ENCODE measurements around the gene SGCB. TPM values are rescaled to one million over a fixed set of nuclear protein-coding genes. Genes with fewer than 3 reads are reported as not detected.

The SGCB gene
- total and polyA plus RNA-seq, 2 experiments from 2014 or later: 31.5 to 53.1 TPM

- no peak for DNase-seq (ENCODE audit: low read depth in 1 of 2, low spot score in 1 of 2)
- no peak for TF ChIP-seq CTCF (IDR thresholded peaks at IDR 0.05; ENCODE audit: low read depth, low read length)
- Histone ChIP-seq H3K27me3 (peaks cover 19% of the 10 kb centered on the region), H3K27ac (no peak overlapping the region), H3K36me3 (no peaks in the 10 kb centered on the region), H3K4me3 (no peak overlapping the region), H3K4me1 (ENCODE audit: low read depth) (peaks cover 16% of the 10 kb centered on the region), H3K9me3 (ENCODE audit: low read depth) (no peaks in the 10 kb centered on the region)
Measured at GRCh38 chr4:52054254-52054653, 16.2 kb upstream of the SGCB start.

- peaks cover 16% of the 10 kb centered on the region for H3K4me1 ChIP-seq (ENCODE audit: low read depth)
- peak; percentile 8 to 63 for DNase-seq (ENCODE audit: low read depth in 1 of 2, low spot score in 1 of 2)
- H3K27ac ChIP-seq: no peak overlapping the region
- H3K9me3 ChIP-seq (ENCODE audit: low read depth): no peaks in the 10 kb centered on the region
- no peak for TF ChIP-seq CTCF (IDR thresholded peaks at IDR 0.05; ENCODE audit: low read depth, low read length)
- H3K27me3 ChIP-seq: peaks cover 21% of the 10 kb centered on the region
- peak overlapping the region; percentile 65 for H3K4me3 ChIP-seq
- H3K36me3 ChIP-seq: no peaks in the 10 kb centered on the region
Measured at GRCh38 chr4:52052475-52052780, 14.3 kb upstream of the SGCB start.

GRCh38 chr4:52051615-52052474 is 13.7 kb upstream of the SGCB start:
- peak; percentile 91 to 96 for DNase-seq (ENCODE audit: low read depth in 1 of 2, low spot score in 1 of 2)
- Histone ChIP-seq H3K4me1 (ENCODE audit: low read depth) (peaks cover 16% of the 10 kb centered on the region), H3K4me3 (peak overlapping the region; percentile 65), H3K27me3 (peaks cover 21% of the 10 kb centered on the region), H3K27ac (peak overlapping the region; percentile 74), H3K9me3 (ENCODE audit: low read depth) (no peaks in the 10 kb centered on the region), H3K36me3 (no peaks in the 10 kb centered on the region)
- no peak for TF ChIP-seq CTCF (IDR thresholded peaks at IDR 0.05; ENCODE audit: low read depth, low read length)

GRCh38 chr4:52051213-52051614 is 13.1 kb upstream of the SGCB start, which contains the start of gene SPATA18:
SPATA18 (plus strand) TSS chr4:52051304; CDS start chr4:52051705, 401 bp downstream.
- Histone ChIP-seq H3K9me3 (ENCODE audit: low read depth) (no peaks in the 10 kb centered on the region), H3K4me3 (peak within 1 kb of the TSS; percentile 65), H3K36me3 (no peaks in the 10 kb centered on the region), H3K27me3 (peaks cover 21% of the 10 kb centered on the region), H3K27ac (peak within 1 kb of the TSS; percentile 74), H3K4me1 (ENCODE audit: low read depth) (peaks cover 16% of the 10 kb centered on the region)
- peak; percentile 25 to 43 for DNase-seq (ENCODE audit: low read depth in 1 of 2, low spot score in 1 of 2)
- TF ChIP-seq CTCF (IDR thresholded peaks at IDR 0.05; ENCODE audit: low read depth, low read length): no peak

- no peaks in the 10 kb centered on the region for H3K36me3 ChIP-seq
- no peaks in the 10 kb centered on the region for H3K9me3 ChIP-seq (ENCODE audit: low read depth)
- no peak for DNase-seq (ENCODE audit: low read depth in 1 of 2, low spot score in 1 of 2)
- no peak overlapping the region for H3K4me3 ChIP-seq
- H3K27ac ChIP-seq: no peak overlapping the region
- no peak for TF ChIP-seq CTCF (IDR thresholded peaks at IDR 0.05; ENCODE audit: low read depth, low read length)
- peaks cover 21% of the 10 kb centered on the region for H3K27me3 ChIP-seq
- H3K4me1 ChIP-seq (ENCODE audit: low read depth): peaks cover 16% of the 10 kb centered on the region
Measured at GRCh38 chr4:52049266-52049665, 11.2 kb upstream of the SGCB start.
